Keratinocyte (primary cell): ENCODE measurements around the gene ZMIZ1. TPM values are rescaled to one million over a fixed set of nuclear protein-coding genes. Genes with fewer than 3 reads are reported as not detected.

Source experiments
- DNase-seq: peaks from one replicate; pipeline ENCODE4 v3.0.0-alpha.2; 2011; ENCODE audit warnings: low read depth, missing footprints, low spot score
- FAIRE-seq: peaks from 2 replicates; lab custom pipeline; 2011; peaks lifted over from hg19 to GRCh38; lab: Jason Lieb, UNC
- H2AFZ ChIP-seq: 2 replicates; pipeline ENCODE4 v1.6.0; 2012; ENCODE audit warnings: low read length, control low read depth, inconsistent platforms; ENCODE audit not compliant: control insufficient read depth
- H3K27ac ChIP-seq: 2 replicates; pipeline ENCODE4 v1.5.1; 2011; ENCODE audit warnings: low read length; ENCODE audit not compliant: control insufficient read depth, insufficient read depth
- H3K27me3 ChIP-seq: 3 replicates; pipeline ENCODE4 v1.6.0; 2011; ENCODE audit warnings: low read length; ENCODE audit not compliant: control insufficient read depth, insufficient read depth; ENCODE audit errors: extremely low read depth
- H3K36me3 ChIP-seq, 2 experiments: 2 replicates in 1 of 2; 3 replicates in 1 of 2; pipeline ENCODE4 v1.5.1; 2011; ENCODE audit warnings: low read length in 2 of 2, mild to moderate bottlenecking in 1 of 2; ENCODE audit not compliant: control insufficient read depth in 2 of 2, insufficient read depth in 2 of 2; ENCODE audit errors: extremely low read depth in 1 of 2
- H3K4me1 ChIP-seq: 3 replicates; pipeline ENCODE4 v1.5.1; 2011; ENCODE audit warnings: low read length; ENCODE audit not compliant: control insufficient read depth, insufficient read depth; ENCODE audit errors: extremely low read depth
- H3K4me2 ChIP-seq: 3 replicates; pipeline ENCODE4 v1.6.0; 2011; ENCODE audit warnings: low read depth, low read length; ENCODE audit not compliant: control insufficient read depth, insufficient read depth; ENCODE audit errors: extremely low read depth
- H3K4me3 ChIP-seq, 3 experiments: fragments of 200-600 bp in 1 of 3; sonication (generic) in 1 of 3; 2 replicates in 2 of 3; 3 replicates in 1 of 3; pipeline ENCODE4 v1.5.1; 2011 to 2016; ENCODE audit warnings: low read length in 3 of 3, mild to moderate bottlenecking in 3 of 3, control low read depth in 2 of 3, inconsistent platforms in 1 of 3, low read depth in 1 of 3, mixed read lengths in 1 of 3, mixed run types in 1 of 3, moderate library complexity in 1 of 3; ENCODE audit not compliant: control insufficient read depth in 2 of 3, insufficient read depth in 2 of 3; ENCODE audit errors: extremely low read depth in 1 of 3
- H3K79me2 ChIP-seq: 2 replicates; pipeline ENCODE4 v1.6.0; 2012; ENCODE audit warnings: low read length; ENCODE audit not compliant: control insufficient read depth, insufficient read depth
- H3K9ac ChIP-seq: 3 replicates; pipeline ENCODE4 v1.6.0; 2011; ENCODE audit warnings: low read length; ENCODE audit not compliant: control insufficient read depth, insufficient read depth; ENCODE audit errors: extremely low read depth
- H3K9me1 ChIP-seq: 3 replicates; pipeline ENCODE4 v1.6.0; 2011; ENCODE audit warnings: low read length; ENCODE audit not compliant: control insufficient read depth, insufficient read depth; ENCODE audit errors: extremely low read depth
- H3K9me3 ChIP-seq: 2 replicates; pipeline ENCODE4 v1.5.1; 2012; ENCODE audit warnings: low read depth, low read length; ENCODE audit not compliant: control insufficient read depth
- H4K20me1 ChIP-seq: 3 replicates; pipeline ENCODE4 v1.6.0; 2011; ENCODE audit warnings: low read length; ENCODE audit not compliant: control insufficient read depth, insufficient read depth; ENCODE audit errors: extremely low read depth
- EZH2 ChIP-seq: IDR thresholded peaks from one replicate; pipeline ENCODE4 v1.6.1; 2012; ENCODE audit warnings: inconsistent platforms, mild to moderate bottlenecking, low read length, moderate library complexity
- dilution Hi-C: fragments of 300-500 bp; cut with MboI; formaldehyde crosslinking; loops from one replicate; pipeline ENCODE4 v1.7.0; 2020; ENCODE audit warnings: low sequenced_read_pairs; ENCODE audit not compliant: extremely low pct_ligation_motif_present
- polyA plus RNA-seq, 5 experiments: library from polyadenylated mRNA; depleted of rRNA in 3 of 5; stranded (reverse) in 3 of 5; stranded (forward) in 1 of 5; unstranded in 1 of 5; fragments of >200 nt; gene quantifications; 1 replicate in 1 of 5; 2 replicates in 3 of 5; 3 replicates in 1 of 5; pipeline versions ENCODE4 v1.2.1 to v1.2.3, GENCODE V29; 2011 to 2012; ENCODE audit warnings: missing spikeins in 2 of 5, low read depth in 1 of 5, low replicate concordance in 1 of 5
- TF ChIP-seq, protein P1 (sequence below), 3 experiments: IDR thresholded peaks in 1 of 3; conservative IDR thresholded peaks in 1 of 3; optimal IDR thresholded peaks in 1 of 3; 2 replicates in 2 of 3; 3 replicates in 1 of 3; pipeline versions ENCODE3 to v1.5.1; 2011; ENCODE audit warnings: low read length in 3 of 3, mild to moderate bottlenecking in 3 of 3, moderate library complexity in 2 of 3, control low read depth in 1 of 3, inconsistent platforms in 1 of 3; ENCODE audit not compliant: insufficient read depth in 2 of 3; ENCODE audit errors: extremely low read depth in 1 of 3

The ZMIZ1 gene
- polyA plus RNA-seq, 1 donor (not counting 4 experiments of a cell fraction or from before 2014, with no cell fraction given), result 1.8 TPM

- dilution Hi-C loops, result no loop called here
- FAIRE-seq (no peak), DNase-seq (no peak)
- TF ChIP-seq EZH2, result no peak
- TF ChIP-seq, protein P1, sequence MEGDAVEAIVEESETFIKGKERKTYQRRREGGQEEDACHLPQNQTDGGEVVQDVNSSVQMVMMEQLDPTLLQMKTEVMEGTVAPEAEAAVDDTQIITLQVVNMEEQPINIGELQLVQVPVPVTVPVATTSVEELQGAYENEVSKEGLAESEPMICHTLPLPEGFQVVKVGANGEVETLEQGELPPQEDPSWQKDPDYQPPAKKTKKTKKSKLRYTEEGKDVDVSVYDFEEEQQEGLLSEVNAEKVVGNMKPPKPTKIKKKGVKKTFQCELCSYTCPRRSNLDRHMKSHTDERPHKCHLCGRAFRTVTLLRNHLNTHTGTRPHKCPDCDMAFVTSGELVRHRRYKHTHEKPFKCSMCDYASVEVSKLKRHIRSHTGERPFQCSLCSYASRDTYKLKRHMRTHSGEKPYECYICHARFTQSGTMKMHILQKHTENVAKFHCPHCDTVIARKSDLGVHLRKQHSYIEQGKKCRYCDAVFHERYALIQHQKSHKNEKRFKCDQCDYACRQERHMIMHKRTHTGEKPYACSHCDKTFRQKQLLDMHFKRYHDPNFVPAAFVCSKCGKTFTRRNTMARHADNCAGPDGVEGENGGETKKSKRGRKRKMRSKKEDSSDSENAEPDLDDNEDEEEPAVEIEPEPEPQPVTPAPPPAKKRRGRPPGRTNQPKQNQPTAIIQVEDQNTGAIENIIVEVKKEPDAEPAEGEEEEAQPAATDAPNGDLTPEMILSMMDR (optimal IDR thresholded peaks at IDR 0.05 in 1 of 3, IDR thresholded peaks at IDR 0.05 in 1 of 3, conservative IDR thresholded peaks at IDR 0.05 in 1 of 3; ENCODE audit: extremely low read depth in 1 of 3, insufficient read depth in 2 of 3, low read length in 3 of 3), result no peak
- Histone ChIP-seq H4K20me1 (peaks cover 8% of the 10 kb centered on the region), H3K9me1 (no peaks in the 10 kb centered on the region), H3K36me3 (no peaks in the 10 kb centered on the region), H3K79me2 (peaks cover 9% of the 10 kb centered on the region), H2AFZ (no peak overlapping the region), H3K27me3 (no peaks in the 10 kb centered on the region), H3K4me1 (peaks cover 18% of the 10 kb centered on the region), H3K4me3 (no peak overlapping the region), H3K9me3 (no peaks in the 10 kb centered on the region), H3K9ac (no peak overlapping the region), H3K27ac (no peak overlapping the region), H3K4me2 (peak overlapping the region; percentile 6)
Observed at GRCh38 chr10:79101560-79102497, 33.1 kb downstream of the ZMIZ1 start.

GRCh38 chr10:79102498-79102874 is 33.7 kb downstream of the ZMIZ1 start:
- DNase-seq (no peak), FAIRE-seq (no peak)
- H3K4me2 ChIP-seq, result peak overlapping the region; percentile 0

More at GRCh38 chr10:79102498-79102874, 33.7 kb downstream of the ZMIZ1 start:
- Histone ChIP-seq H3K4me3 (no peak overlapping the region), H3K9me3 (no peaks in the 10 kb centered on the region), H3K4me1 (peaks cover 18% of the 10 kb centered on the region), H3K36me3 (no peaks in the 10 kb centered on the region), H3K79me2 (peaks cover 7% of the 10 kb centered on the region), H4K20me1 (peaks cover 8% of the 10 kb centered on the region), H3K27me3 (no peaks in the 10 kb centered on the region), H2AFZ (no peak overlapping the region), H3K9me1 (no peaks in the 10 kb centered on the region), H3K27ac (no peak overlapping the region), H3K9ac (no peak overlapping the region)
- TF ChIP-seq, protein P1 (optimal IDR thresholded peaks at IDR 0.05 in 1 of 3, IDR thresholded peaks at IDR 0.05 in 1 of 3, conservative IDR thresholded peaks at IDR 0.05 in 1 of 3; ENCODE audit: extremely low read depth in 1 of 3, insufficient read depth in 2 of 3, low read length in 3 of 3), result peak; percentile 7 to 52 (median 9)
- TF ChIP-seq EZH2, result no peak
- dilution Hi-C loops, result no loop called here
